Measurements from ENCODE around the gene EIF4G2.

Gene EIF4G2

GRCh38 chr11:10807493-10808234 lies 1.1 kb downstream of the EIF4G2 start:
- peak; percentile 71 for DNase-seq

GRCh38 chr11:10806206-10806605 lies 2.5 kb downstream of the EIF4G2 start:
- DNase-seq: no peak

GRCh38 chr11:10805741-10806140 lies 3.0 kb downstream of the EIF4G2 start:
- DNase-seq: no peak

DNA sequence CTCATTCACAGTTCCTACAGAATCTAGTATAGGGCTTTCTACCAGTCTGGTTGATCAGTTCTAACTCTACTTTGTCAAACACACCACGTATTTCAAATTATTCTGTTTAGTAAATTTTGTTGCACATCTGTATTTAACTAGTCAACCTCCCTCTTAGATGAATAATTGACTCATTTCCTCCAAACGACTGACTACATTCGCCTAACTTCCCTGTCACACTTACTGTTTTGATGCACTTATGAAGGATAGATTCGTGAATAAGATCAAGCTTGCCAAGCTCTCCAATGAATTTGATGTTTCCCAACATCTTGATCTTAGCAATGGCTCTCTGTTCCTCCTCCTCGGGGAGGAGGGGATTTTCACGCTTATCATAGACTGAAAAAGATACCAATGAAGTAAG lies 5.0 kb downstream of the EIF4G2 start:
- no peak for DNase-seq

DNA sequence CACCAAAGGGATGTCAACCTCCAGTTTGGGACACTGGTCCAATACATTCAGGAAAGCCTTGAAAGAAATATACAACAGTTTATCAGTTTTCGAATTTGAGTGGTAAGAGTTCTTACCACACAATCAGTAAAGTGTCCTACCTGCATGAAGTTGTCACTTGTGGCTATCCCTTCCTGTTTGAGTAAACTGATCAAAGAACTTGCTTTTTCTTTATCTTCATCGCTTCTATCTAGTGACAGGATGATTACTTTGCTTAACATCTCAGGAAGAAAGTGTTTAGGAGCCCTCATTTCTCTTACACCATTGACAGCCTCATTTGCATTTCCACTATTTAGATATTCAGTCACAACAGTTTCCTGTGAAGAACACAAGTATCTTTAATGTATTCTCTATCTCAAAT lies 8.4 kb downstream of the EIF4G2 start:
- DNase-seq: no peak

- no peak for DNase-seq
Observed at GRCh38 chr11:10798330-10798928, 10.3 kb downstream of the EIF4G2 start.

- DNase-seq: no peak
Observed at GRCh38 chr11:10797531-10797930, 11.2 kb downstream of the EIF4G2 start.

- DNase-seq: no peak
Observed at GRCh38 chr11:10797001-10797400, 11.7 kb downstream of the EIF4G2 start.

DNA sequence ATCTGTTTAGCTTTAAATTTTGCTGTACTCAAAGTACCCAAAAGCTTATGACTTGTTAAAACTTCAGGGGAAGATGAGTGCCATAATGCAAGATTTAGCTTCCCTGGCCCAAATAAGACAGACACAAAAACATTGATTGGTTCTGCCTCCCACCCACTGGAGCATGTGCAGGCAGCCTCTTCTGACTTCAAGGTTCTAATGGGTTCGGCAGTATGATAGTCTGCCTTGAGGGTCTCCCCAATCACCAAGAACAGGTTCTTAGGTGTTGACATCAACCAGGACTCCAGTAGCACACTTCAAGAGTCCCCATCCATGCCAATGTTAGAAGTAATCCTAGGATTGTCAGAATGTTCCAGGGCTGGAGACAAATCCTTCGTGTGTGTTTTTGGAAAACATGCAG lies 12.5 kb downstream of the EIF4G2 start:
- DNase-seq: peak; percentile 47

DNA sequence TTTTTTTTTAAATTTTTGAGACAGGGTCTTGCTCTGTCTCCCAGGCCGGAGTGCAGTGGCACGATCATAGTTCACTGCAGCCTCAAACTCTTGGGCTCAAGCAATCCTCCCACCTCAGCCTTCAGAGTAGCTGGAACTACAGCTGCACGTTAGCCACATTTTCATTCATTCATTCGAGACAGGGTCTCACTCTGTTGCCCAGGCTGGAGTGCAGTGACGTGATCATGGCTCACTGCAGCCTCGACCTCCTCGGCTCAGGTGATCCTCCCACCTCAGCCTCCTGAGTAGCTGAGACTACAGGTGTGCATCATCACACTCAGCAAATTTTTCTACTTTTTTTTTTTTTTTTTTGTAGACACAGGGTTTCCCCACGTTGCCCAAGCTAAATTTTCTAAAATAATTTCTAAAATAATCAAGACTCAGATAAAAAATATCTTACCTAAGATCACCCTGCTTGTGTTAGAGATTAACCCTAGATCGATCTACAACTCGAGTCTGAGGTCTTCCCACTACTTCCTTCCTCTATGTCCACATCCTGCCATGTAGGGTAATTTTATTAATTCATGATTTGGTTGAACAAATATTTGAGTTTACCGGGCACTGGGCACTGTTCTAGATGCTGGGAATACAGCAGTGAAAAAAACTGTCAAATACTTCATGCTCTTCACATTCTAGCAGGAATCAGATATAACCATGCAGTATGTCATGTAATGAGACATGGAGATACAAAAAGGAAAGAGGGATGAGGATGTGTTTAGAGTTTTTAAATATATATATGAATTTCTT lies 15.1 kb downstream of the EIF4G2 start:
- peak; percentile 54 for DNase-seq

DNA sequence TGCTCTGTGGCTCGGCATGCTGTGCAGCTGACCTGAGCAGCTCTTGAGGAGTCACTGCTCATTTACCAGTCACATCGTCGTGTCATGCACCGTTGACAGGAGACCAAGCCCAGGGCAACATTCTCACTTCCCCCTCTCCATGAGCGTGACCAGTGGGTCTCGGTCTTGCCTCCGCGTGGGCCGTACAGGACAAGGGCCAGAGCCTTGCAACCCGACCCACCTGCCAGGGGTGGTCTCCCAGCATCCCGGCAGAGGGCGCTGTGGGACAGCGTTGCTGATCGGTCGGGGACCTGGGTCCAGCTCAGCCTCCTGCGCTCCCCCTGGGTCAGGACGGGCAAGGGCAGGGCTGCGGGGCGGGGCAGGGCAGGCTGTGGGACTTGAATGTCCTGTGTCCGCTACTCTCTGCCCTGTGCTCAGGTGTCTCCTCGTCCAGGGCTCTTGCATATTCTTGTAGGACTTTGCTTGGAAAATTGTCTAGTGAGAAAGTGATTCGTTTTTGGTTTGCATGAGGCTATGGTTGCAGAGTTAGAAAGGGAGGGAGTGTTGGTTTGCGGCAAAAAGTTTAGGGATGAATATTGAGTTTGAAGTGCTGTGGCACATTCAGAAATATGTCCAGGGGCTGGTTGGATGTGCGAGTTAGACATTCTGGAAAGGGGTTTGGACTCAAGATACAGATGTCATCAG lies 16.2 kb downstream of the EIF4G2 start:
- DNase-seq: peak; percentile 92

GRCh38 chr11:10786451-10786850 lies 22.3 kb downstream of the EIF4G2 start:
- DNase-seq: no peak

DNA sequence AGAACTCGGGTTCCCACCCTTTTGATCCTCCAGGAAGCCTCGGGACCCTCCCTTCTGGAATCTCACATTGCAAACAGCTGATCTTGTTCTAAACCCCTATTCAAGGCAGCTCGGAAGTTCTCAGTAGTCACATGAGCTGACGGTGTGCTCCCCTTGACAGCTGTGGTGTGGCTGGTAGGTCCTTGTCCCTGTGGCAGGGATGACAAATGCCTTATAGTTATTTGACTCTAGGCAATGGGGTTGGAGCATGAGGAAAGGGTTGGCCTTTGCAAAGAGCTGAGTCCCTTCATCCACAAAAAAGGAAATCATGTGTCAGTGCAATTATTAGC lies 23.6 kb downstream of the EIF4G2 start:
- no peak for DNase-seq

DNA sequence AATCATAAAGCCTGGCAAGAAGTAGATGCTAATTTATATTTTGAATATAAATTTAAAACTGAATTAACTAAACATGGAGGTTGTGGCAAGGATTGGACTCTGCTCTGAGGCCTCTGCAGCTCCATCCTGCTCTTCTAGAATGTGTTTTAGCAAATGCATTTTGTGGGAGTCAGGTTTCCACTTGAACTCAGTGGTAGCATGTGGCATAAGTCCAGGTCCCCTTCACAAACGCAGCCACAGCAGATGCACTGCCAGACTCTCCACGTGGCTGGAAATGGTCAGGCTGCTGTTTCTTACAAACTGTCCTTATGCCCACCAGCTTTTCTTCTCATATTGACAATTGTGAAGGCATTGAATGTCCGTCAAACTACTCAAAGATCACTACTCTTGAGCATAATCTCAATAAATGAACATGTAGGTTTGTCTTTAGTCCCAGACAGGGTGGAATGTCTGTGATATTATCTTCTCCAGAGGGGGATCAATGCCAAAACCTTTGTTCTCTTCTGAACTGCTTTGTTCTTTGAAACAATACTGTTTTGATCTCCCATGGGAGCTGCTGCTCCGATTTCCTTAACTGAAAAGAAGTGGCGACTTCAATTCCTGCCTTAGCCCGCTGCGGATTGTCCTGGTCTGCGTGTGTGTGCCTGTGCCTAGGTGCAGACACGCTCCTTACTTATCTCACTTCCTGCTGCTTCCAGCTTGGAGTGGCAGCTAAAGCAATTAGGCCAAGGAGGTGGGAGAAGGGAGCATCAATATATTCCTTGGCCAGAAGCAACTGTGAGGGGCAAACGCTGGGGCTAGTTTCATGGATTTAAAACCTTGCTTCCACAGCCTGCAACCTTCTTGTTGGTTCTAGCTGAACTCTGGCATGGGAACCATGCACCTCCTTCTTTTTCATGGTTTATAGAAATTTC lies 24.2 kb downstream of the EIF4G2 start:
- peak; percentile 79 for DNase-seq

GRCh38 chr11:10780040-10780439 lies 28.7 kb downstream of the EIF4G2 start:
- no peak for DNase-seq

DNA sequence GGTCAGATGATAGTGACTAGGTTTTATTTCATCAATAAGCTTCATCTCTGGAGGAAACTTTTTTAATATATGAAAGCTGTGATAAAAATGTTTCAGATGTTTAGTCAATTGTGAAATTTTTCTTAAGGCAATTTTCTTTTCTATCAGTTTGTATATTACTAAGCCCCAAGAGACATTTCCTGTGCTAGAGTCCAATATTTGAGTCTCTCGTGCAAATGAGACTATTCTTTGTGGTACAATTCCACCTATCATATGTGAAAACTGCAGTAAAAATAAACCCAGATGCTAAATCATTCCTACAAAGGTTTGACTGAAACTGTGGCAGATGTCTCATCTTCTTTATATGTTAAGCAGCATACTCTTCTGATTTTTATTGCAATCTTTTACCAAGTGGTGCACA lies 29.6 kb downstream of the EIF4G2 start:
- no peak for DNase-seq

DNA sequence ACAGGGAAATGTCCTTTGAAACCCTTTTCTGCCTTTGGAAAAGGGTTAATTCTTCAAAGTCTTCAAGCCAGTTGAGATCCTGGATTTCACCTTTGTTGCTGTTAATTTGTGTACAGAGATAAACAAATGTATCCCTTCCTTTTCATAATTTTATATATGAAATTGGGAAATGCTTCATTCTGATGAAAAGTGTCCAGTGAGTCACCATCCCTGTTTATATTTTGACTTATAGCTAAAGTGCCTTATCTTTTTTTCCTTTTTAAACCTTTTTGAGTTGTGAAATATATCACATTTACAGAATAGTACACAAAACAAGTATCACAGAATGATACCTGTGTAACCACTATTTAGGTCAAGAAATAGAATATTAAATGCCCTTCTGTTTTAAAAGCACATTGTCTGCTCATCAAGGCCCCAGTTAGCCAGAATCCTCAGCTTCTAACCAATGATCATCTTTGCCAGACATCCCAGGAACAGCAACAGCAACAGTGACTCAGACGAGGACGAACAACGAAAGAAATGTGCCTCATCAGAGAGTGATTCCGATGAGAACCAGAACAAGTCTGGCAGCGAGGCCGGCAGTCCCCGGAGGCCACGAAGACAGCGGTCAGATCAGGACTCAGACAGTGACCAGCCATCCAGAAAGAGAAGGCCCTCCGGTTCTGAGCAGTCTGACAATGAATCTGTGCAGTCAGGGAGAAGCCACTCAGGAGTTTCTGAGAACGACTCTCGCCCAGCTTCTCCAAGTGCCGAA lies 30.3 kb downstream of the EIF4G2 start:
- no peak for DNase-seq

DNA sequence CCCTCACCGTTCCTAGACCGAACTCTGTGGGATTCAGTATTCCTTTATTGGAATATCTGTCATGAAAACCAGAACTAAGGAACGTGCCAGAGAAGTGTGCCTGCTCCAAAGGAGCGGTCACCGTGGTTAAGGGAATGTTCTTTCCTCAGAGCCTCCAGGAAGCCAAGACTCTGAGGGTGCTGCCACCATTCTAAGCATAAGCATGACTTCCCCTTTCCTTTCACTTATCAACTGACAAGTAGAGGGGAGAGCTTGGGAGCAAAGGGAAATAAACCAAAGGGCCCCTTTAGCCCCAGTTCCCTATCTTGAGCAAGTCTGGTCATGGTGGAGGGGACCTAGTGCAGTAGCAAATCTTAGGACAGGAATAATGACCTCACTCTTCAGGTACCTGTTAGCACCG lies 30.9 kb downstream of the EIF4G2 start:
- no peak for DNase-seq

- DNase-seq: no peak
Observed at GRCh38 chr11:10777393-10777793, 31.3 kb downstream of the EIF4G2 start.

DNA sequence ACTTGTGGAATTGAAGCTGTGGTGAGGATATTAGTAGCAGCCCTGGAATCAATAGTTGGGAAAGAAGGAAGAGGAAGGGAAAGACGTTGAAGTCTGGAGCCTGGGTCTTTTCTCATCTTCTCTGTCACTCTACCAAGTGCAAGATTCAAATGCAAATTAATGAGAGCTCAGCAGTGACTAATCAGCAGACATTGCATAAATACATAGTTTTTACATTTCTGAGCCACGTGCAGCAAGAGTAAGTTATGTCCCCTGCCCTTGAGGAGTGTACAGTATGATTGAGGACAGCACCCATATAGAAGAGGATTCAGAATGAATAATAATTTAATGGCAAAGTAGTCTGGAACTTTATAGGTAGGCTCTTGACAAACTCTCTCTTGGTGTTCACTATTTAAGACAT lies 33.9 kb downstream of the EIF4G2 start:
- DNase-seq: no peak

GRCh38 chr11:10771457-10771856 lies 37.3 kb downstream of the EIF4G2 start:
- DNase-seq: no peak
